Osteocyte (in vitro differentiated cells): Measurements from ENCODE around the gene DAAM1. TPM values are rescaled to one million over a fixed set of nuclear protein-coding genes. Genes with fewer than 3 reads are reported as not detected.

Experiments
- DNase-seq: peaks from one replicate; pipeline ENCODE4 v3.0.0; 2021; ENCODE audit warnings: mixed read lengths; ENCODE audit not compliant: unreplicated experiment; ENCODE audit errors: extremely low spot score
- H3K27ac Mint-ChIP-seq: one replicate; pipeline ENCODE4 v1.8.0; 2021; ENCODE audit warnings: mild to moderate bottlenecking, mixed read lengths; ENCODE audit not compliant: unreplicated experiment
- H3K27me3 Mint-ChIP-seq: one replicate; pipeline ENCODE4 v1.8.0; 2021; ENCODE audit warnings: mixed read lengths; ENCODE audit not compliant: unreplicated experiment
- H3K36me3 Mint-ChIP-seq: one replicate; pipeline ENCODE4 v1.8.0; 2021; ENCODE audit warnings: mixed read lengths; ENCODE audit not compliant: unreplicated experiment
- H3K4me1 Mint-ChIP-seq: one replicate; pipeline ENCODE4 v1.8.0; 2021; ENCODE audit warnings: mixed read lengths; ENCODE audit not compliant: unreplicated experiment
- H3K4me3 Mint-ChIP-seq: one replicate; pipeline ENCODE4 v1.8.0; 2021; ENCODE audit warnings: mild to moderate bottlenecking, moderate library complexity, mixed read lengths; ENCODE audit not compliant: unreplicated experiment
- H3K9me3 Mint-ChIP-seq: one replicate; pipeline ENCODE4 v1.8.0; 2021; ENCODE audit warnings: mixed read lengths; ENCODE audit not compliant: unreplicated experiment
- total RNA-seq: library from RNA; stranded (reverse); gene quantifications from 2 replicates; pipeline ENCODE4 v1.2.1, GENCODE V29; 2021
- TF ChIP-seq, protein P1 (sequence below): fragments of 200-600 bp; sonication (generic); IDR thresholded peaks from 2 replicates; pipeline ENCODE4 v1.5.0; 2021; ENCODE audit warnings: antibody characterized with exemption, mild to moderate bottlenecking, moderate library complexity

DAAM1 gene
- total RNA-seq, 1 donor from 2014 or later, result 22.8 TPM

DNA sequence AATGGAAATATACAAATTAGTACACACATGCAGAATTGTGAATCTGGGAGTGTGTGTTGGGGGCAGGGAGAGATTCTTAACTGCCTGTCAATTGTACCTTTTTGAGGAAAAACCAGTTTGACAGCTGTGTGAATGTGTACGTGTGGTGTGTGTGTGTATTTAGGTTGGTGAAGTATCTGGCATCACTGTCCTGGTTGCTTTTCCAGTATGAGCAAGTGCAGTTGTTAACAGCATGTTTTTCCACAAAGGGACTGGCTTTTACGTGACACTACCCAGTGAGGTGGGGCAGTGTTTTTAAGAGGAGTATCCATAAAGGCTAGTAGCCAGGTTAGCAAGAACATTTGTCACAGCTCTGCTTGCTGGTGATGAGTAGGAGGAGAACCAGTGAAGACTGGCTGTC is 56.1 kb downstream of the DAAM1 start:
- Mint-ChIP-seq H3K27ac (no peak overlapping the region), H3K9me3 (no peaks in the 10 kb centered on the region), H3K27me3 (no peaks in the 10 kb centered on the region), H3K4me3 (no peak overlapping the region), H3K36me3 (no peaks in the 10 kb centered on the region), H3K4me1 (peaks cover 17% of the 10 kb centered on the region)
- TF ChIP-seq, protein P1, sequence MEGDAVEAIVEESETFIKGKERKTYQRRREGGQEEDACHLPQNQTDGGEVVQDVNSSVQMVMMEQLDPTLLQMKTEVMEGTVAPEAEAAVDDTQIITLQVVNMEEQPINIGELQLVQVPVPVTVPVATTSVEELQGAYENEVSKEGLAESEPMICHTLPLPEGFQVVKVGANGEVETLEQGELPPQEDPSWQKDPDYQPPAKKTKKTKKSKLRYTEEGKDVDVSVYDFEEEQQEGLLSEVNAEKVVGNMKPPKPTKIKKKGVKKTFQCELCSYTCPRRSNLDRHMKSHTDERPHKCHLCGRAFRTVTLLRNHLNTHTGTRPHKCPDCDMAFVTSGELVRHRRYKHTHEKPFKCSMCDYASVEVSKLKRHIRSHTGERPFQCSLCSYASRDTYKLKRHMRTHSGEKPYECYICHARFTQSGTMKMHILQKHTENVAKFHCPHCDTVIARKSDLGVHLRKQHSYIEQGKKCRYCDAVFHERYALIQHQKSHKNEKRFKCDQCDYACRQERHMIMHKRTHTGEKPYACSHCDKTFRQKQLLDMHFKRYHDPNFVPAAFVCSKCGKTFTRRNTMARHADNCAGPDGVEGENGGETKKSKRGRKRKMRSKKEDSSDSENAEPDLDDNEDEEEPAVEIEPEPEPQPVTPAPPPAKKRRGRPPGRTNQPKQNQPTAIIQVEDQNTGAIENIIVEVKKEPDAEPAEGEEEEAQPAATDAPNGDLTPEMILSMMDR, result no peak
- no peak for DNase-seq

DNA sequence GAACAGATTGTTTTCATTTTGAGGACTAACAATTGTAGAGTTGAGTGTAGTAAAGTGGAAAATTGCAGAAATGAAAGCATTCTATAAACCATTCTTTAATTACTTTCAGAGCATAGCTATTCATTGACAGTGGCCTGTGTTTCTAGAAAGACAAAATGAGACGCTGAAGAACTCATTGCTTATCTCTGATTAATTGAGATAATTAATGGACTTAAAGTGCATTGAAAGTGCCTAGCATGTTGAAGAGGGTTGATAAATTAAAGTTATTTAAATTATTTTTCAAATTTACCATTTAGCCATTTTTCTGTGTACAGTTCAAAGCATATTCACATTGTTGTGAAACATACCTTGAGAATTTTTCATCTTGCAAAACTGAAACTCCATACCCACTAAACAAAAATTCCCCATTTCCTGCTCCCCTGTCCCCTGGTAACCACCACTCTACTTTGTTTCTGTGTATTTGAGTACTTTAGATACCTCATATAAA is 57.4 kb downstream of the DAAM1 start:
- H3K4me1 Mint-ChIP-seq, result peaks cover 17% of the 10 kb centered on the region
- no peak overlapping the region for H3K4me3 Mint-ChIP-seq
- H3K27ac Mint-ChIP-seq, result no peak overlapping the region
- TF ChIP-seq, protein P1, result no peak
- H3K36me3 Mint-ChIP-seq, result no peaks in the 10 kb centered on the region
- H3K9me3 Mint-ChIP-seq, result no peaks in the 10 kb centered on the region
- DNase-seq, result no peak
- H3K27me3 Mint-ChIP-seq, result no peaks in the 10 kb centered on the region

DNA sequence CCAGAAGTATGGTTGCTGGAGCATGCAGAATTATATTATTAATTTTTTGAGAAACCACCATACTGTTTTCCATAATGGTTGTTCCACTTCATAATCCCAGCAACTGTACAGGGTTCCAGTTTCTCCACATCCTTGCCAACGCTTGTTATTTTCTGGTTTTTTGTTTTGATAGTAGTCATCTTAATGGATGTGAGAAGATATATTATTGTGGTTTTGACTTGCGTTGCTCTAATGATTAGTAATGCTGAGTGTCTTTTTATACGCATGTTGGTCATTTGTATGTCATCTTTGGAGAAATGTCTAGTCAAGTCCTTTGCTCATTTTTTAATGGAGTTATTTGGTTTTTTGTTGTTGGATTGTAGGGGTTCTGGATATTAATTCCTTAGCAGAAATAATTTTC is 58.1 kb downstream of the DAAM1 start:
- no peak overlapping the region for H3K4me3 Mint-ChIP-seq
- no peak overlapping the region for H3K27ac Mint-ChIP-seq
- no peaks in the 10 kb centered on the region for H3K9me3 Mint-ChIP-seq
- DNase-seq, result no peak
- H3K27me3 Mint-ChIP-seq, result no peaks in the 10 kb centered on the region
- H3K4me1 Mint-ChIP-seq, result peaks cover 11% of the 10 kb centered on the region
- no peaks in the 10 kb centered on the region for H3K36me3 Mint-ChIP-seq
- TF ChIP-seq, protein P1, result no peak

DNA sequence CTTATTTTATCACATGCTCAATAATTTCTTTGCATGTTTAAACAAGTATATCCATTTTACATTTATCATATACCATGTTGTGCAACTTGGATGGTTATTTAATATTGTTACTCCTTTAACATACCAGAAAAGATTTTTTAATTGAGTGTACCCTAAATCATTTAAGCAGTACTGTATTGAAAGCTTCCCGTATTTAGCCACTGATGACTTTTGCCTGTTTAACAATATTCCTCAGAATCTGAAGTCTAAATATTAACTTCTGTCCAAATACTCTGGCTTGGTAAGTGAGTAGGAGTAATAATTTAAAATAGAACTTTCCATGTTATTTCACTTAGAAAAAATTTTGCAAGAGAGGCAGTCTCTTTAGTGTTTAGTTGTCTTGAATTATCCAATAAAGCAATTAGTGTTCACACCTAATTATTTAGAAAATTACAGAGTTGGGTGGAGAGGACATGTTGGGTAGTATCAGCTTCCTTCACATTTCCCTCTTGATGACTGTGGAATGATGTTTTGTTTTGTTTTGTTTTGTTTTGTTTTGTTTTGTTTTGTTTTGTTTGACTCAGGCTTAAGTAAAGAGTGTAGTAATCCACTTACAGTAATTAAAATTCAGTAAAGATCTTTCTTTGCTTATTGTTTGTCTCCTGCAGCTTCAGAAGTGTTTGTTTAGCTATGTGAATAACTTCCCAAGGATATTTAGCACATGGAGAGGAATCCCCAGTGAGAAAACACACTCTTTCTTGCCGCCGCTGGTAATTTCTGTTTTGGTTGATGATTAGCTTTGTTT is 59.5 kb downstream of the DAAM1 start:
- TF ChIP-seq, protein P1, result no peak
- Mint-ChIP-seq H3K27ac (no peak overlapping the region), H3K4me1 (peaks cover 23% of the 10 kb centered on the region), H3K27me3 (no peaks in the 10 kb centered on the region), H3K4me3 (no peak overlapping the region), H3K9me3 (no peaks in the 10 kb centered on the region), H3K36me3 (no peaks in the 10 kb centered on the region)
- no peak for DNase-seq

DNA sequence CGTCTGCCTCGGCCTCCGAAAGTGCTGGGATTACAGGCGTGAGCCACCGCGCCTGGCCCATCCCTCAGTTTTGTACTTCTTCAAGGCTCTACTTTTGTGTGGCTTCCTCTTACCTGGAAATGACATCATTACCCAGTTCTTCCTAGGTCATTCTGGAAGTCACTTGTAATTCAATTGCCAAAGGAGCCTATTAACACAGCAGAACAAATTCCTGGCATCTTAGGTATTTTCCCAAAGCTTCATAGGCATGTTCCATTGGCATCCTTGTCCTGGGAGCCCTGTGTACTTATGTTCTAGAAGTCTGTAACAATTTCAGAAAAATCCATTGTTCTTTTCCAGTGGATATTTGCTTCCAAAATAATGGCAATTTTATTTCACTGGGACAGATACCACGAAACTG is 60.6 kb downstream of the DAAM1 start:
- H3K36me3 Mint-ChIP-seq, result no peaks in the 10 kb centered on the region
- no peaks in the 10 kb centered on the region for H3K27me3 Mint-ChIP-seq
- H3K27ac Mint-ChIP-seq, result no peak overlapping the region
- no peak overlapping the region for H3K4me3 Mint-ChIP-seq
- H3K4me1 Mint-ChIP-seq, result peaks cover 34% of the 10 kb centered on the region
- no peaks in the 10 kb centered on the region for H3K9me3 Mint-ChIP-seq
- TF ChIP-seq, protein P1, result no peak
- DNase-seq, result no peak
